SK-N-SH (cell line): Measurements from ENCODE around the gene CFAP58.

Experiments
- CHD2 ChIP-seq: fragments of 150-350 bp; IDR thresholded peaks from 2 replicates; pipeline ENCODE4 v1.6.1; 2018; ENCODE audit warnings: low read length; ENCODE audit not compliant: partially characterized antibody
- CTCF ChIP-seq: fragments of 200-600 bp; sonication (generic); IDR thresholded peaks from 2 replicates; pipeline ENCODE4 v1.6.1; 2017; ENCODE audit warnings: antibody characterized with exemption, mild to moderate bottlenecking, moderate library complexity
- EP300 ChIP-seq, 2 experiments: IDR thresholded peaks; 2 replicates each; pipeline versions ENCODE4 v1.4.0 to v1.6.1; 2012; ENCODE audit warnings: borderline replicate concordance in 1 of 2, low read depth in 1 of 2, low read length in 1 of 2
- JUND ChIP-seq: IDR thresholded peaks from 2 replicates; pipeline ENCODE4 v1.4.0; 2012
- MAX ChIP-seq: IDR thresholded peaks from 2 replicates; pipeline ENCODE4 v1.4.0; 2012; ENCODE audit warnings: low read depth
- RCOR1 ChIP-seq: fragments of 150-350 bp; IDR thresholded peaks from 2 replicates; pipeline ENCODE4 v1.6.1; 2017; ENCODE audit warnings: antibody characterized with exemption, low read length
- REST ChIP-seq: IDR thresholded peaks from 2 replicates; pipeline ENCODE4 v1.6.1; 2012; ENCODE audit warnings: mild to moderate bottlenecking, low read depth, low read length, moderate library complexity
- USF2 ChIP-seq: fragments of 150-350 bp; IDR thresholded peaks from 2 replicates; pipeline ENCODE4 v1.6.1; 2017; ENCODE audit warnings: antibody characterized with exemption, low read length, low read depth, borderline replicate concordance
- YY1 ChIP-seq: IDR thresholded peaks from 2 replicates; pipeline ENCODE4 v1.4.0; 2012; ENCODE audit warnings: low read depth, mild to moderate bottlenecking

GRCh38 chr10:104435822-104436221 lies 82.2 kb downstream of the CFAP58 start:
- TF ChIP-seq CTCF = no peak
- no peak for TF ChIP-seq RCOR1
- TF ChIP-seq MAX = no peak
- no peak for TF ChIP-seq CHD2
- no peak for TF ChIP-seq JUND
- TF ChIP-seq REST = no peak
- TF ChIP-seq YY1 = no peak
- no peak for TF ChIP-seq USF2
- no peak for TF ChIP-seq EP300 (IDR thresholded peaks at IDR 0.05; ENCODE audit: borderline replicate concordance in 1 of 2, low read depth in 1 of 2, low read length in 1 of 2)
